C4-2B (cell line): Measurements from ENCODE around the gene KNDC1.

Source experiments
- CTCF ChIP-seq: fragments of 450-650 bp; conservative IDR thresholded peaks from 2 replicates; pipeline ENCODE4 v1.5.1; 2017; ENCODE audit warnings: mild to moderate bottlenecking
- ZFX ChIP-seq: fragments of 450-650 bp; IDR thresholded peaks from 2 replicates; pipeline ENCODE4 v1.6.1; 2017

- TF ChIP-seq ZFX = no peak
- no peak for TF ChIP-seq CTCF
Measured at GRCh38 chr10:133219782-133220181, 59.8 kb downstream of the KNDC1 start.
